ENCODE measurements around the gene MYL10. TPM values are rescaled to one million over a fixed set of nuclear protein-coding genes. Genes with fewer than 3 reads are reported as not detected.

The MYL10 gene
- polyA plus RNA-seq, 1 of the 3 experiments (the other 2 are of a cell fraction) = not detected

DNA sequence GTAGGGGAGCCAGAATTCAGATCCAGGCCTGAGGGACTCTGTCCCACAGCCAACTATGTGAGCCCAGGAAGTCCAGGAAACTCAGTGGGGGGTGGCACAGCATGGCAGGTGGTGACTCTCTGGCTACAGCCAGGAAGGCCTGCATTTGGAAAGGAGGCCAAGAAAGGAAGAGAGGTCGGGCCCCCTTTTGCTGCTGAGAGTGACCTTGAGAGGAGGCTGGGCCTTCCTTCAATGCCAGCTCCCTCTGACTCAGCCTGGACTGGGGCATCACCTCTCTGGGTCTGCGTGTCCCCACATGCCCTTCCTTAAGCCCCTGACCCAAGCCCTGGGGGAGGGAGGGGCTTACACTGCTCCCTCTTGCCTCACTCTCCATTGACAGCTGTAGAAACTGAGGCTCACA is 6.4 kb upstream of the MYL10 start:
- no peak overlapping the region for H3K9ac ChIP-seq
- H3K27me3 ChIP-seq (ENCODE audit: insufficient read depth) = no peaks in the 10 kb centered on the region
- H3K9me2 ChIP-seq = no peaks in the 10 kb centered on the region
- 85% methylated on average over 2 of the region's 2 CpGs for WGBS (ENCODE audit: low lambda C conversion rate)
- H3K4me3 ChIP-seq (ENCODE audit: low read depth in 2 of 2, low read length in 1 of 2) = no peak overlapping the region
- no peak overlapping the region for H3K4me2 ChIP-seq
- ChIA-PET POLR2A (no interaction called here), CTCF (interaction anchor here (0.9 to 1.4 kb wide), 2 partner anchors 33 to 92 kb away, joined by 3 read pairs; no protein-coding TSS in a partner anchor)
- H4K20me1 ChIP-seq (ENCODE audit: insufficient read depth) = no peaks in the 10 kb centered on the region
- no peak for TF ChIP-seq MXI1 (IDR thresholded peaks at IDR 0.05; ENCODE audit: low read depth, low read length)
- peak; percentile 15; the same call in 1 of the 2 replicates for TF ChIP-seq RXRA (IDR thresholded peaks at IDR 0.05; ENCODE audit: borderline replicate concordance, low read depth)
- H3K79me2 ChIP-seq (ENCODE audit: insufficient read depth) = no peaks in the 10 kb centered on the region
- peaks cover 6 to 29% of the 10 kb centered on the region in 2 experiments; a peak in 3 of 4 replicates for H3K4me1 ChIP-seq (ENCODE audit: control insufficient read depth in 1 of 2, insufficient read depth in 2 of 2, low read depth in 1 of 2, low read length in 1 of 2)
- no peak overlapping the region for H3K27ac ChIP-seq (ENCODE audit: low read depth in 2 of 2, low read length in 1 of 2)
- H3K36me3 ChIP-seq (replicated peaks in 1 of 2; ENCODE audit: control insufficient read depth in 1 of 2, insufficient read depth in 2 of 2, low read length in 1 of 2) = no peaks in the 10 kb centered on the region
- no peaks in the 10 kb centered on the region for H3K9me3 ChIP-seq
- no peaks in the 10 kb centered on the region for H3F3A ChIP-seq (replicated peaks; ENCODE audit: insufficient read depth)
- peak overlapping the region; percentile 53 for H2AFZ ChIP-seq (ENCODE audit: low read depth)
- DNase-seq = peak; percentile 31

GRCh38 chr7:101634196-101634717 is 5.2 kb upstream of the MYL10 start:
- no peaks in the 10 kb centered on the region for H3K79me2 ChIP-seq (ENCODE audit: insufficient read depth)
- no peaks in the 10 kb centered on the region for H3K36me3 ChIP-seq (replicated peaks in 1 of 2; ENCODE audit: control insufficient read depth in 1 of 2, insufficient read depth in 2 of 2, low read length in 1 of 2)
- TF ChIP-seq MEF2A (IDR thresholded peaks at IDR 0.05; ENCODE audit: borderline replicate concordance, low read depth) = no peak
- no peak for TF ChIP-seq MAX (IDR thresholded peaks at IDR 0.05; ENCODE audit: low read depth)
- no peak for TF ChIP-seq GATA2 (CRISPR knock-in tag; IDR thresholded peaks at IDR 0.05)
- TF ChIP-seq GABPA (IDR thresholded peaks at IDR 0.05; ENCODE audit: low read depth) = no peak
- TF ChIP-seq PBX3 (IDR thresholded peaks at IDR 0.05) = no peak
- no peak for TF ChIP-seq FOXJ3 (CRISPR knock-in tag; IDR thresholded peaks at IDR 0.05)
- no peak for TF ChIP-seq RCOR1 (IDR thresholded peaks at IDR 0.05; ENCODE audit: low read length)
- TF ChIP-seq RAD21 (IDR thresholded peaks at IDR 0.05; ENCODE audit: low read length) = no peak
- no peak for TF ChIP-seq NRF1 (IDR thresholded peaks at IDR 0.05; ENCODE audit: low read depth, low read length)
- TF ChIP-seq USF1 (IDR thresholded peaks at IDR 0.05; ENCODE audit: borderline replicate concordance, low read depth) = no peak
- TF ChIP-seq NFIC (IDR thresholded peaks at IDR 0.05; ENCODE audit: borderline replicate concordance) = no peak
- TF ChIP-seq TEAD4 (IDR thresholded peaks at IDR 0.05; ENCODE audit: borderline replicate concordance, insufficient read depth) = no peak
- TF ChIP-seq TAF1 (IDR thresholded peaks at IDR 0.05; ENCODE audit: borderline replicate concordance, low read depth, low read length) = no peak
- no peak for TF ChIP-seq YY1 (IDR thresholded peaks at IDR 0.05; ENCODE audit: low read depth)
- no peak for TF ChIP-seq CHD2 (IDR thresholded peaks at IDR 0.05; ENCODE audit: low read length, partially characterized antibody)
- TF ChIP-seq POLR2AphosphoS5 (IDR thresholded peaks at IDR 0.05; ENCODE audit: low read depth, low read length) = no peak
- H2AFZ ChIP-seq (ENCODE audit: low read depth) = no peak overlapping the region
- ChIA-PET POLR2A (no interaction called here), CTCF (no interaction called here)
- H4K20me1 ChIP-seq (ENCODE audit: insufficient read depth) = no peaks in the 10 kb centered on the region
- H3K9me2 ChIP-seq = no peaks in the 10 kb centered on the region
- H3K4me3 ChIP-seq (ENCODE audit: low read depth in 2 of 2, low read length in 1 of 2) = no peak overlapping the region
- no peak overlapping the region for H3K4me2 ChIP-seq
- no peak overlapping the region for H3K9ac ChIP-seq
- H3K9me3 ChIP-seq = no peaks in the 10 kb centered on the region
- no peaks in the 10 kb centered on the region for H3K27me3 ChIP-seq (ENCODE audit: insufficient read depth)
- H3K27ac ChIP-seq (ENCODE audit: low read depth in 2 of 2, low read length in 1 of 2) = no peak overlapping the region
- no peaks in the 10 kb centered on the region for H3F3A ChIP-seq (replicated peaks; ENCODE audit: insufficient read depth)
- no peak for DNase-seq
- WGBS (ENCODE audit: low lambda C conversion rate) = 88% methylated on average over 11 of the region's 11 CpGs
- peaks cover 6 to 33% of the 10 kb centered on the region in 2 experiments; a peak in 3 of 4 replicates for H3K4me1 ChIP-seq (ENCODE audit: control insufficient read depth in 1 of 2, insufficient read depth in 2 of 2, low read depth in 1 of 2, low read length in 1 of 2)
